D721Med (cell line): ENCODE data around the gene LHFPL6.

Experiments used
- DNase-seq: peaks from one replicate; pipeline ENCODE4 v3.0.0; 2011; ENCODE audit warnings: low spot score; ENCODE audit not compliant: insufficient read length
- FAIRE-seq: peaks from 2 replicates; lab custom pipeline; 2011; peaks lifted over from hg19 to GRCh38; lab: Jason Lieb, UNC
- CTCF ChIP-seq: IDR thresholded peaks from 2 replicates; pipeline ENCODE4 v1.5.1; 2012; ENCODE audit warnings: mild to moderate bottlenecking, control low read depth; ENCODE audit not compliant: insufficient read depth; ENCODE audit errors: missing control alignments

LHFPL6 gene

DNA sequence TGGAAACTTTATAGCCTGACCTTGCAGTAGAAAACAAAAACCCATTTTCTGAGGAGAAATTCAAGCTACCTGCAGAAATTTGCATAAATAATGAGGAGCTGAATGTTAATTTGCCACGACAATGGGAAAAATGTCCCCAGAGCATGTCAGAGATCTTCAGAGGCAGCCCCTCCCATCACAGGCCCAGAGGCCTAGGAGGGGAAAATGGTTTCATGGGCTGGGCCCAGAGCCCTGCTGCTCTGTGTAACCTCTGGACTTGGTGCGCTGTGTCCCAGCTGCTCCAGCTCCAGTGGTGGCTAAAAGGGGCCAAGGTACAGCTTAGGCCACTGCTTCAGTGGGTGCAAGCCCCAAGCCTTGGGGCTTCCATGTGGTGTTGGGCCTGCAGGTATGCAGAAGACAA is 306.8 kb downstream of the LHFPL6 start:
- FAIRE-seq (no peak), DNase-seq (no peak)
- no peak for TF ChIP-seq CTCF
